ENCODE data around the gene BMP3.

Gene BMP3

GRCh38 chr4:81065446-81065845, 34.9 kb downstream of the BMP3 start:
- TF ChIP-seq, protein P1, sequence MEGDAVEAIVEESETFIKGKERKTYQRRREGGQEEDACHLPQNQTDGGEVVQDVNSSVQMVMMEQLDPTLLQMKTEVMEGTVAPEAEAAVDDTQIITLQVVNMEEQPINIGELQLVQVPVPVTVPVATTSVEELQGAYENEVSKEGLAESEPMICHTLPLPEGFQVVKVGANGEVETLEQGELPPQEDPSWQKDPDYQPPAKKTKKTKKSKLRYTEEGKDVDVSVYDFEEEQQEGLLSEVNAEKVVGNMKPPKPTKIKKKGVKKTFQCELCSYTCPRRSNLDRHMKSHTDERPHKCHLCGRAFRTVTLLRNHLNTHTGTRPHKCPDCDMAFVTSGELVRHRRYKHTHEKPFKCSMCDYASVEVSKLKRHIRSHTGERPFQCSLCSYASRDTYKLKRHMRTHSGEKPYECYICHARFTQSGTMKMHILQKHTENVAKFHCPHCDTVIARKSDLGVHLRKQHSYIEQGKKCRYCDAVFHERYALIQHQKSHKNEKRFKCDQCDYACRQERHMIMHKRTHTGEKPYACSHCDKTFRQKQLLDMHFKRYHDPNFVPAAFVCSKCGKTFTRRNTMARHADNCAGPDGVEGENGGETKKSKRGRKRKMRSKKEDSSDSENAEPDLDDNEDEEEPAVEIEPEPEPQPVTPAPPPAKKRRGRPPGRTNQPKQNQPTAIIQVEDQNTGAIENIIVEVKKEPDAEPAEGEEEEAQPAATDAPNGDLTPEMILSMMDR (IDR thresholded peaks at IDR 0.05; ENCODE audit: extremely low read depth, missing control alignments): no peak
- DNase-seq (ENCODE audit: low spot score): no peak

- DNase-seq (ENCODE audit: low spot score): peak; percentile 39
- TF ChIP-seq, protein P1 (IDR thresholded peaks at IDR 0.05; ENCODE audit: extremely low read depth, missing control alignments): peak; percentile 73
Observed at GRCh38 chr4:81069706-81070331, 39.3 kb downstream of the BMP3 start.

- TF ChIP-seq, protein P1 (IDR thresholded peaks at IDR 0.05; ENCODE audit: extremely low read depth, missing control alignments): no peak
- DNase-seq (ENCODE audit: low spot score): no peak
Observed at GRCh38 chr4:81071013-81071412, 40.5 kb downstream of the BMP3 start.

- TF ChIP-seq, protein P1 (IDR thresholded peaks at IDR 0.05; ENCODE audit: extremely low read depth, missing control alignments): no peak
- no peak for DNase-seq (ENCODE audit: low spot score)
Observed at GRCh38 chr4:81081156-81081555, 50.6 kb downstream of the BMP3 start.

GRCh38 chr4:81084029-81084428, 53.5 kb downstream of the BMP3 start:
- no peak for DNase-seq (ENCODE audit: low spot score)
- TF ChIP-seq, protein P1 (IDR thresholded peaks at IDR 0.05; ENCODE audit: extremely low read depth, missing control alignments): no peak

DNA sequence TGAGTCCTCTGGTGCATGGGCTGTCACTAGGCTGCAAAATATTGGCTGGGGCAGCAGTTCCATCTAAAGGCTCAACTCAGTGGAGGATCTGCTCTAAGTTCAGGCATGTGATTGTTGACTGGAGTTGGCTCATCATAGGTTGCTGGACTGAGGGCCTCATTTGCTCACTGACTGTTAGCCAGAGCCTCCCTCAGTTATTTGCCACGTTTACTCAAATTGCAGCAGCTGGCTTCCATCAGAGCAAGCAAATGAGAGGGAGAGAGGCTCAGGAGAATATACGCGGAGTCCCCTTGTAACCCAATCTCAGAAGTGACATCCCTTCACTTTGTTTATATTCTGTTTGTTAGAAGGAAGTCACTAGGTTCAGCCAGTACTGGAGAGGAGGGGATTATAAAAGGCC, 54.1 kb downstream of the BMP3 start:
- no peak for DNase-seq (ENCODE audit: low spot score)
- TF ChIP-seq, protein P1 (IDR thresholded peaks at IDR 0.05; ENCODE audit: extremely low read depth, missing control alignments): no peak

GRCh38 chr4:81085291-81085690, 54.8 kb downstream of the BMP3 start:
- no peak for DNase-seq (ENCODE audit: low spot score)
- TF ChIP-seq, protein P1 (IDR thresholded peaks at IDR 0.05; ENCODE audit: extremely low read depth, missing control alignments): no peak
